HepG2 (cell line): ENCODE results near the gene CDK5RAP2. TPM values are rescaled to one million over a fixed set of nuclear protein-coding genes. Genes with fewer than 3 reads are reported as not detected.

Experiments
- ARID5B ChIP-seq: IDR thresholded peaks from 2 replicates; pipeline ENCODE4 v1.4.0; 2020; ENCODE audit warnings: mild to moderate bottlenecking, missing genetic modification reagents
- ATF1 ChIP-seq: IDR thresholded peaks from 2 replicates; pipeline ENCODE4 v1.6.1; 2016; ENCODE audit warnings: mild to moderate bottlenecking, control low read depth
- MXD4 ChIP-seq: IDR thresholded peaks from 2 replicates; pipeline ENCODE4 v1.6.1; 2016; ENCODE audit warnings: mild to moderate bottlenecking, missing biosample characterization, missing genetic modification reagents
- NCOA2 ChIP-seq: sonication (generic); formaldehyde crosslinking; IDR thresholded peaks from 2 replicates; pipeline ENCODE4 v1.8.0; 2022; ENCODE audit warnings: inconsistent platforms
- NR2F1 ChIP-seq, 2 experiments: fragments of 450-650 bp in 1 of 2; formaldehyde crosslinking in 1 of 2; IDR thresholded peaks; 2 replicates each; pipeline versions ENCODE4 v1.5.0 to v1.6.1; 2016 to 2020; ENCODE audit warnings: mild to moderate bottlenecking in 1 of 2, missing compliant biosample characterization in 1 of 2, missing genetic modification reagents in 1 of 2, moderate library complexity in 1 of 2
- NR3C1 ChIP-seq: sonication (generic); formaldehyde crosslinking; IDR thresholded peaks from 2 replicates; pipeline ENCODE4 v1.4.0; 2020; ENCODE audit warnings: missing genetic modification reagents
- SMAD9 ChIP-seq: sonication (generic); formaldehyde crosslinking; IDR thresholded peaks from 2 replicates; pipeline ENCODE4 v1.5.1; 2020; ENCODE audit warnings: mild to moderate bottlenecking, missing genetic modification reagents
- XBP1 ChIP-seq: sonication (generic); formaldehyde crosslinking; IDR thresholded peaks from 2 replicates; pipeline ENCODE4 v1.5.0; 2020; ENCODE audit warnings: missing genetic modification reagents
- ZBTB39 ChIP-seq: sonication (generic); formaldehyde crosslinking; IDR thresholded peaks from 2 replicates; pipeline ENCODE4 v1.5.0; 2020; ENCODE audit warnings: missing genetic modification reagents
- ZNF766 ChIP-seq: sonication (generic); formaldehyde crosslinking; IDR thresholded peaks from 2 replicates; pipeline ENCODE4 v1.5.0; 2020; ENCODE audit warnings: missing genetic modification reagents, borderline replicate concordance
- ZNF841 ChIP-seq: sonication (generic); formaldehyde crosslinking; IDR thresholded peaks from 2 replicates; pipeline ENCODE4 v1.8.1; 2023; ENCODE audit warnings: missing genetic modification reagents, borderline replicate concordance
- polyA plus RNA-seq, 8 experiments: library from polyadenylated mRNA; depleted of rRNA in 3 of 8; stranded (reverse) in 7 of 8; unstranded in 1 of 8; fragments of >200 nt; fragmentation: Illumina TruSeq in 4 of 8; extraction: Trizol in 4 of 8; gene quantifications; 2 replicates each; pipeline versions ENCODE4 v1.2.1 to v1.2.3, GENCODE V29; 2011 to 2016; ENCODE audit warnings: low read depth in 4 of 8, missing spikeins in 1 of 8, mixed read lengths in 1 of 8; ENCODE audit not compliant: insufficient read depth in 1 of 8
- total RNA-seq, 5 experiments: library from RNA; depleted of rRNA; stranded (reverse); fragments of >200 nt; fragmentation: Illumina TruSeq; extraction: Trizol; gene quantifications; 2 replicates each; pipeline ENCODE4 v1.2.3, GENCODE V29; 2016; ENCODE audit warnings: low read depth in 1 of 5
- TF ChIP-seq, protein P1 (sequence below), 2 experiments: fragments of 450-650 bp in 1 of 2; sonication (generic) in 1 of 2; formaldehyde crosslinking in 1 of 2; IDR thresholded peaks; 2 replicates each; pipeline versions ENCODE4 v1.6.1 to v1.8.0; 2016 to 2022; ENCODE audit warnings: antibody characterized with exemption in 1 of 2, mild to moderate bottlenecking in 1 of 2, missing genetic modification reagents in 1 of 2
- TF ChIP-seq, protein P2 (sequence below): sonication (generic); formaldehyde crosslinking; IDR thresholded peaks from 2 replicates; pipeline ENCODE4 v1.5.0; 2020; ENCODE audit warnings: missing genetic modification reagents, mild to moderate bottlenecking, borderline replicate concordance

CDK5RAP2 gene
- total and polyA plus RNA-seq, 2 of the 13 experiments (the other 11 are each of a cell fraction or from before 2014, with no cell fraction given), result 31.8 to 42.2 TPM

DNA sequence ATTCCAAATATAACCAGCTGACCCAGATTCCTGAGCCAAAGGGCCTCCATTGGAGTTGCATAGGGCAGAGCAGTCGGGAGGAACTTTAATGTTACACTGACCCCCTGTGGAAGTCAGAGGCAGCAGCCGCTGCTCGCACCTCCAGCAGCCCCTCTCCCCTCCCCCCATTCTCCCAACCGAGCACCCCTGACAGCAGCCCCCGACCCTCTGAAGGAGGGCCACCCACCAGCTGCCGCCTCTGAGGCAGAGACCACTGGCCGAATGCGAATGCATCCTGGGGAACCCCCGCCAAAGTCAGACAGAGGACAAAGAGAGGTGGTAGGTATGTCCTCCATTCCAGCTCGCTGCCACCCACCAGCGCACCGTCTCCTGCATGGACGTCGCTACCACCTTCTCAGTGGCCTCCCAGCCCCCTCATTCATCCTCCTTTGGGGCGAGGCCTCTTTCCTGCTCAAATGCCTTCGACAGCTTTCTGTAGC lies 231.0 kb downstream of the CDK5RAP2 start (continued):
- no peak for TF ChIP-seq ZNF766 (CRISPR knock-in tag)
- no peak for TF ChIP-seq ZBTB39 (CRISPR knock-in tag)
- TF ChIP-seq NR3C1 (CRISPR knock-in tag), result no peak
- TF ChIP-seq XBP1 (CRISPR knock-in tag), result no peak
- TF ChIP-seq ZNF841 (CRISPR knock-in tag), result no peak
- TF ChIP-seq, protein P1, sequence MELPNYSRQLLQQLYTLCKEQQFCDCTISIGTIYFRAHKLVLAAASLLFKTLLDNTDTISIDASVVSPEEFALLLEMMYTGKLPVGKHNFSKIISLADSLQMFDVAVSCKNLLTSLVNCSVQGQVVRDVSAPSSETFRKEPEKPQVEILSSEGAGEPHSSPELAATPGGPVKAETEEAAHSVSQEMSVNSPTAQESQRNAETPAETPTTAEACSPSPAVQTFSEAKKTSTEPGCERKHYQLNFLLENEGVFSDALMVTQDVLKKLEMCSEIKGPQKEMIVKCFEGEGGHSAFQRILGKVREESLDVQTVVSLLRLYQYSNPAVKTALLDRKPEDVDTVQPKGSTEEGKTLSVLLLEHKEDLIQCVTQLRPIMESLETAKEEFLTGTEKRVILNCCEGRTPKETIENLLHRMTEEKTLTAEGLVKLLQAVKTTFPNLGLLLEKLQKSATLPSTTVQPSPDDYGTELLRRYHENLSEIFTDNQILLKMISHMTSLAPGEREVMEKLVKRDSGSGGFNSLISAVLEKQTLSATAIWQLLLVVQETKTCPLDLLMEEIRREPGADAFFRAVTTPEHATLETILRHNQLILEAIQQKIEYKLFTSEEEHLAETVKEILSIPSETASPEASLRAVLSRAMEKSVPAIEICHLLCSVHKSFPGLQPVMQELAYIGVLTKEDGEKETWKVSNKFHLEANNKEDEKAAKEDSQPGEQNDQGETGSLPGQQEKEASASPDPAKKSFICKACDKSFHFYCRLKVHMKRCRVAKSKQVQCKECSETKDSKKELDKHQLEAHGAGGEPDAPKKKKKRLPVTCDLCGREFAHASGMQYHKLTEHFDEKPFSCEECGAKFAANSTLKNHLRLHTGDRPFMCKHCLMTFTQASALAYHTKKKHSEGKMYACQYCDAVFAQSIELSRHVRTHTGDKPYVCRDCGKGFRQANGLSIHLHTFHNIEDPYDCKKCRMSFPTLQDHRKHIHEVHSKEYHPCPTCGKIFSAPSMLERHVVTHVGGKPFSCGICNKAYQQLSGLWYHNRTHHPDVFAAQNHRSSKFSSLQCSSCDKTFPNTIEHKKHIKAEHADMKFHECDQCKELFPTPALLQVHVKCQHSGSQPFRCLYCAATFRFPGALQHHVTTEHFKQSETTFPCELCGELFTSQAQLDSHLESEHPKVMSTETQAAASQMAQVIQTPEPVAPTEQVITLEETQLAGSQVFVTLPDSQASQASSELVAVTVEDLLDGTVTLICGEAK (IDR thresholded peaks at IDR 0.05), result no peak
- TF ChIP-seq, protein P1 (CRISPR knock-in tag; IDR thresholded peaks at IDR 0.05), result peak; percentile 36; the same call in 1 of the 2 replicates
- no peak for TF ChIP-seq MXD4 (CRISPR knock-in tag)
- no peak for TF ChIP-seq SMAD9
- TF ChIP-seq ARID5B, result no peak
- no peak for TF ChIP-seq ATF1 (CRISPR knock-in tag)
- TF ChIP-seq NCOA2 (CRISPR knock-in tag), result no peak
- TF ChIP-seq, protein P2, sequence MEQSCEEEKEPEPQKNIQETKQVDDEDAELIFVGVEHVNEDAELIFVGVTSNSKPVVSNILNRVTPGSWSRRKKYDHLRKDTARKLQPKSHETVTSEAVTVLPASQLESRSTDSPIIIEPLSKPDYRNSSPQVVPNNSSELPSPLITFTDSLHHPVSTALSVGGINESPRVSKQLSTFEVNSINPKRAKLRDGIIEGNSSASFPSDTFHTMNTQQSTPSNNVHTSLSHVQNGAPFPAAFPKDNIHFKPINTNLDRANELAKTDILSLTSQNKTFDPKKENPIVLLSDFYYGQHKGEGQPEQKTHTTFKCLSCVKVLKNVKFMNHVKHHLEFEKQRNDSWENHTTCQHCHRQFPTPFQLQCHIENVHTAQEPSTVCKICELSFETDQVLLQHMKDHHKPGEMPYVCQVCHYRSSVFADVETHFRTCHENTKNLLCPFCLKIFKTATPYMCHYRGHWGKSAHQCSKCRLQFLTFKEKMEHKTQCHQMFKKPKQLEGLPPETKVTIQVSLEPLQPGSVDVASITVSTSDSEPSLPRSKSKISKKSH (CRISPR knock-in tag), result 0 out of 2 replicates have a peak, but pooled peaks have one; percentile 17
- no peak for TF ChIP-seq NR2F1 (CRISPR knock-in tag; IDR thresholded peaks at IDR 0.05)
